Aorta (tissue), 5 donors: ENCODE data around the gene PPP1R10. TPM values are rescaled to one million over a fixed set of nuclear protein-coding genes. Genes with fewer than 3 reads are reported as not detected.
"Not testable (repeated sequence)": the region's sequence is repeated elsewhere in the genome, so short reads cannot be mapped to it uniquely, and the experiment has no call there.

Experiments
- ATAC-seq: fragments of 200-7000 bp; cut with Tn5 transposase; one replicate; pipeline ENCODE4 v1.9.1; 2022; ENCODE audit warnings: moderate library complexity; ENCODE audit not compliant: low FRiP score
- DNase-seq, 2 donors: peaks; one replicate each; pipeline ENCODE4 v3.0.0-alpha.2; 2020
- H3K27ac ChIP-seq, 2 donors: one replicate each; pipeline ENCODE4 v1.5.1; 2013; ENCODE audit warnings: low read length in 2 of 2, mild to moderate bottlenecking in 2 of 2, moderate library complexity in 2 of 2, control low read depth in 1 of 2, inconsistent platforms in 1 of 2, low read depth in 1 of 2
- H3K27me3 ChIP-seq, 2 donors: one replicate each; pipeline ENCODE4 v1.6.1; 2013; ENCODE audit warnings: control low read depth in 1 of 2, low read length in 1 of 2, mild to moderate bottlenecking in 1 of 2, moderate library complexity in 1 of 2; ENCODE audit not compliant: insufficient read depth in 2 of 2, control insufficient read depth in 1 of 2
- H3K36me3 ChIP-seq, 2 donors: one replicate each; pipeline ENCODE4 v1.6.1; 2013; ENCODE audit warnings: control low read depth in 1 of 2, low read length in 1 of 2, mild to moderate bottlenecking in 1 of 2; ENCODE audit not compliant: insufficient read depth in 2 of 2, control insufficient read depth in 1 of 2
- H3K4me1 ChIP-seq, 2 donors: one replicate each; pipeline ENCODE4 v1.6.1; 2013; ENCODE audit warnings: low read length in 2 of 2, control low read depth in 1 of 2, mild to moderate bottlenecking in 1 of 2, moderate library complexity in 1 of 2; ENCODE audit not compliant: insufficient read depth in 2 of 2, control insufficient read depth in 1 of 2
- H3K4me3 ChIP-seq, 2 donors: one replicate each; pipeline ENCODE4 v1.5.1; 2013; ENCODE audit warnings: low read length in 2 of 2, control low read depth in 1 of 2, mild to moderate bottlenecking in 1 of 2
- H3K9me3 ChIP-seq: one replicate; pipeline ENCODE4 v1.6.1; 2013; ENCODE audit warnings: mild to moderate bottlenecking, low read length; ENCODE audit not compliant: control insufficient read depth
- WGBS, 2 donors: extraction: QIAGEN DNeasy Blood & Tissue Kit; methylation state at CpG; one replicate each; pipeline ENCODE4 v1.1.7; 2013; 5-methylcytosine and 5-hydroxymethylcytosine counted together
- intact Hi-C, 2 donors: fragments of 100-400 bp; cut with DNase I; formaldehyde crosslinking; loops; one replicate each; pipeline versions ENCODE4 v1.14.2 to v1.15.0; 2022
- long read RNA-seq, 2 donors: library from polyadenylated mRNA; unstranded; transcript quantifications; one replicate each; pipeline ENCODE4 v2.0.0, GENCODE V29; 2020 to 2021
- polyA plus RNA-seq, 2 donors: library from polyadenylated mRNA; stranded (reverse); fragments of 200-250 nt; gene quantifications; one replicate each; pipeline ENCODE4 v1.2.3, GENCODE V29; 2013
- total RNA-seq, 2 donors: library from RNA; stranded (reverse); fragmentation: NEBNext Ultra II Directional; extraction: Animal tissue kit (Norgen Biotek cat#: 25700); gene quantifications; one replicate each; pipeline ENCODE4 v1.2.1, GENCODE V29; 2021
- donor health status: healthy with polysubstance abuse.
- donor health status: Bipolar disorder and iron deficiency.
- donor health status: DM: no; HTN: no; CAD: no.
- donor health status: DM: no; HTN: no; CAD: no.
- donor health status: DM: yes; HTN: yes; CAD: no.

PPP1R10 gene
- total RNA-seq (10 to 100 TPM; 69.9 to 83.8 TPM), polyA plus RNA-seq (10 to 100 TPM in 1 of 2 donors, 1 to 10 TPM in 1; 8.6 to 13.2 TPM)
- long read RNA-seq, donor 1, partial matches to known transcripts: 29 of 36 reads
- long read RNA-seq, donor 1, other reads (novel, unspliced or antisense): 7 of 36 reads
- long read RNA-seq, donor 2, full-length matches to known transcripts: 2 of 15 reads
- long read RNA-seq, donor 2, partial matches to known transcripts: 10 of 15 reads
- long read RNA-seq, donor 2, other reads (novel, unspliced or antisense): 3 of 15 reads

GRCh38 chr6:30616811-30617564 is at the start of gene PPP1R10:
Gene PPP1R10 (minus strand): TSS chr6:30617243. CDS start chr6:30609944, 7,299 bp downstream.
- ATAC-seq (peak; percentile 96), DNase-seq (peak; percentile 98 to 100)
- Histone ChIP-seq H3K4me1 (peaks cover 0 to 3% of the 10 kb centered on the region in 2 donors), H3K36me3 (peaks cover 0 to 3% of the 10 kb centered on the region in 2 donors), H3K27me3 (peaks cover 0 to 2% of the 10 kb centered on the region in 2 donors), H3K9me3 (no peaks in the 10 kb centered on the region), H3K27ac (peak within 1 kb of the TSS; percentile 91 to 95), H3K4me3 (peak within 1 kb of the TSS; percentile 97 to 100)
- WGBS, 2 donors: 0% methylated on average over 40 of the region's 40 CpGs
- intact Hi-C loops: loop anchor here (2.0 to 5.0 kb wide), 5 partner anchors 55 to 125 kb away; partner anchors contain the start of genes DHX16 (in 1 of the 2), FLOT1 (in 1 of the 2), GNL1 (in 1 of the 2) and IER3 (in 1 of the 2)

GRCh38 chr6:30666300-30666699 is 49.3 kb upstream of the PPP1R10 start:
- H3K4me3 ChIP-seq, H3K27ac ChIP-seq, H3K9me3 ChIP-seq, intact Hi-C loops, DNase-seq, ATAC-seq, H3K4me1 ChIP-seq, H3K27me3 ChIP-seq: not testable (repeated sequence)
- peaks cover 13 to 16% of the 10 kb centered on the region in 2 donors for H3K36me3 ChIP-seq
- WGBS, 2 donors: 79 to 85% methylated on average over 2 of the region's 2 CpGs

GRCh38 chr6:30664994-30665767 is 48.1 kb upstream of the PPP1R10 start:
- no peaks in the 10 kb centered on the region for H3K9me3 ChIP-seq
- no peak overlapping the region for H3K27ac ChIP-seq
- ATAC-seq (no peak), DNase-seq (no peak)
- H3K4me1 ChIP-seq: no peaks in the 10 kb centered on the region
- no peak overlapping the region for H3K4me3 ChIP-seq
- 91 to 92% methylated on average over 34 of the region's 34 CpGs for WGBS, 2 donors
- no peaks in the 10 kb centered on the region for H3K27me3 ChIP-seq
- intact Hi-C loops: no loop called here
- peaks cover 11 to 13% of the 10 kb centered on the region in 2 donors for H3K36me3 ChIP-seq

GRCh38 chr6:30657922-30658321 is 40.9 kb upstream of the PPP1R10 start:
- intact Hi-C loops, ATAC-seq, H3K4me1 ChIP-seq, H3K9me3 ChIP-seq, H3K4me3 ChIP-seq, DNase-seq, H3K27ac ChIP-seq, H3K27me3 ChIP-seq: not testable (repeated sequence)
- H3K36me3 ChIP-seq: peaks cover 9 to 15% of the 10 kb centered on the region in 2 donors
- WGBS, 2 donors: 89 to 93% methylated on average over 5 of the region's 5 CpGs

GRCh38 chr6:30657454-30657853 is 40.4 kb upstream of the PPP1R10 start:
- Histone ChIP-seq H3K36me3 (peaks cover 4 to 15% of the 10 kb centered on the region in 2 donors), H3K27me3 (no peaks in the 10 kb centered on the region), H3K9me3 (no peaks in the 10 kb centered on the region), H3K4me3 (no peak overlapping the region), H3K4me1 (no peaks in the 10 kb centered on the region), H3K27ac (no peak overlapping the region)
- intact Hi-C loops: no loop called here
- DNase-seq (no peak), ATAC-seq (no peak)

GRCh38 chr6:30656513-30656912 is 39.5 kb upstream of the PPP1R10 start:
- H3K9me3 ChIP-seq: no peaks in the 10 kb centered on the region
- ATAC-seq (no peak), DNase-seq (peak in 1 of 2 donors; percentile 74)
- 81 to 90% methylated on average over 7 of the region's 7 CpGs for WGBS, 2 donors
- intact Hi-C loops: no loop called here
- no peak overlapping the region for H3K4me3 ChIP-seq
- H3K27ac ChIP-seq: no peak overlapping the region
- H3K36me3 ChIP-seq: peaks cover 2 to 11% of the 10 kb centered on the region in 2 donors
- no peaks in the 10 kb centered on the region for H3K4me1 ChIP-seq
- H3K27me3 ChIP-seq: no peaks in the 10 kb centered on the region

GRCh38 chr6:30655743-30656094 is 38.7 kb upstream of the PPP1R10 start:
- Histone ChIP-seq H3K27ac (no peak overlapping the region), H3K4me3 (no peak overlapping the region), H3K36me3 (peaks cover 2 to 10% of the 10 kb centered on the region in 2 donors), H3K4me1 (no peaks in the 10 kb centered on the region), H3K9me3 (no peaks in the 10 kb centered on the region), H3K27me3 (no peaks in the 10 kb centered on the region)
- no peak for DNase-seq
- 94 to 97% methylated on average over 3 of the region's 3 CpGs for WGBS, 2 donors
- ATAC-seq: no peak
- intact Hi-C loops: no loop called here

- intact Hi-C loops: no loop called here
- Histone ChIP-seq H3K27me3 (no peaks in the 10 kb centered on the region), H3K9me3 (no peaks in the 10 kb centered on the region), H3K4me3 (no peak overlapping the region), H3K36me3 (peaks cover 2 to 10% of the 10 kb centered on the region in 2 donors), H3K27ac (no peak overlapping the region), H3K4me1 (no peaks in the 10 kb centered on the region)
- DNase-seq (no peak), ATAC-seq (no peak)
- WGBS, 2 donors: 89 to 94% methylated on average over 19 of the region's 19 CpGs
These were observed 38.0 kb upstream of the PPP1R10 start for GRCh38 chr6:30654798-30655742.
